ENCODE results near the gene NCOR2. TPM values are rescaled to one million over a fixed set of nuclear protein-coding genes. Genes with fewer than 3 reads are reported as not detected.
A peak's percentile ranks its signal among the peaks of the same experiment; 100 is the strongest.

Gene NCOR2
- polyA plus RNA-seq, 1 donor from 2014 or later: 4.8 TPM

- peaks cover 9% of the 10 kb centered on the region for H3F3A ChIP-seq (ENCODE audit: insufficient read depth, low read length, poor library complexity, severe bottlenecking)
- H3K9ac ChIP-seq (ENCODE audit: low read length): peak overlapping the region; percentile 55
- H3K4me3 ChIP-seq (ENCODE audit: low read length): peak overlapping the region; percentile 29
- peaks cover 10% of the 10 kb centered on the region for H3K79me2 ChIP-seq (replicated peaks; ENCODE audit: insufficient read depth, low read length)
- no peak overlapping the region for H2AFZ ChIP-seq (ENCODE audit: low read depth, low read length)
- H3K9me3 ChIP-seq (ENCODE audit: low read length): no peaks in the 10 kb centered on the region
- no peaks in the 10 kb centered on the region for H3K9me2 ChIP-seq (ENCODE audit: insufficient read depth, low read length)
- H3K27me3 ChIP-seq (ENCODE audit: insufficient read depth, low read depth, low read length): no peaks in the 10 kb centered on the region
- no peaks in the 10 kb centered on the region for H4K20me1 ChIP-seq (ENCODE audit: insufficient read depth)
- TF ChIP-seq POLR2AphosphoS5 (IDR thresholded peaks at IDR 0.05) (peak; percentile 76), MXI1 (conservative IDR thresholded peaks at IDR 0.05; ENCODE audit: poor library complexity, severe bottlenecking) (no peak), EP300 (conservative IDR thresholded peaks at IDR 0.05; ENCODE audit: poor library complexity, severe bottlenecking) (peak; percentile 83), TAF1 (IDR thresholded peaks at IDR 0.05; ENCODE audit: low read depth) (no peak), REST (IDR thresholded peaks at IDR 0.05; ENCODE audit: borderline replicate concordance) (no peak), SMC3 (conservative IDR thresholded peaks at IDR 0.05; ENCODE audit: poor library complexity) (peak; percentile 49)
- peak overlapping the region; percentile 39 for H3K4me2 ChIP-seq (ENCODE audit: low read length)
- H3K36me3 ChIP-seq (ENCODE audit: insufficient read depth, low read length): no peaks in the 10 kb centered on the region
- peak overlapping the region; percentile 82 for H3K27ac ChIP-seq (ENCODE audit: low read length)
These were observed 36.1 kb downstream of the NCOR2 start for GRCh38 chr12:124531281-124531745.

- Histone ChIP-seq H2AFZ (ENCODE audit: low read depth, low read length) (no peak overlapping the region), H3K79me2 (replicated peaks; ENCODE audit: insufficient read depth, low read length) (peaks cover 10% of the 10 kb centered on the region), H3K36me3 (ENCODE audit: insufficient read depth, low read length) (no peaks in the 10 kb centered on the region), H4K20me1 (ENCODE audit: insufficient read depth) (no peaks in the 10 kb centered on the region), H3F3A (ENCODE audit: insufficient read depth, low read length, poor library complexity, severe bottlenecking) (peaks cover 9% of the 10 kb centered on the region), H3K9ac (ENCODE audit: low read length) (peak overlapping the region; percentile 55), H3K27me3 (ENCODE audit: insufficient read depth, low read depth, low read length) (no peaks in the 10 kb centered on the region), H3K4me2 (ENCODE audit: low read length) (peak overlapping the region; percentile 39), H3K9me2 (ENCODE audit: insufficient read depth, low read length) (no peaks in the 10 kb centered on the region), H3K9me3 (ENCODE audit: low read length) (no peaks in the 10 kb centered on the region), H3K4me3 (ENCODE audit: low read length) (peak overlapping the region; percentile 29), H3K27ac (ENCODE audit: low read length) (peak overlapping the region; percentile 82)
- TF ChIP-seq RAD21 (conservative IDR thresholded peaks at IDR 0.05) (no peak), EP300 (conservative IDR thresholded peaks at IDR 0.05; ENCODE audit: poor library complexity, severe bottlenecking) (no peak), REST (IDR thresholded peaks at IDR 0.05; ENCODE audit: borderline replicate concordance) (no peak), CTCF (IDR thresholded peaks at IDR 0.05; ENCODE audit: poor library complexity, severe bottlenecking) (no peak), POLR2AphosphoS5 (IDR thresholded peaks at IDR 0.05) (no peak), SMC3 (conservative IDR thresholded peaks at IDR 0.05; ENCODE audit: poor library complexity) (no peak), TAF1 (IDR thresholded peaks at IDR 0.05; ENCODE audit: low read depth) (no peak), MXI1 (conservative IDR thresholded peaks at IDR 0.05; ENCODE audit: poor library complexity, severe bottlenecking) (no peak), EZH2 (IDR thresholded peaks at IDR 0.05; ENCODE audit: borderline replicate concordance, insufficient read depth, low read length, poor library complexity, severe bottlenecking) (no peak)
These were observed 36.7 kb downstream of the NCOR2 start for GRCh38 chr12:124530637-124531263.

Data from neural cell (in vitro differentiated cells).